Measurements from ENCODE around the gene KCNB1. TPM values are rescaled to one million over a fixed set of nuclear protein-coding genes. Genes with fewer than 3 reads are reported as not detected.

KCNB1 gene
- total RNA-seq, 1 experiment from 2014 or later: 0.68 TPM

GRCh38 chr20:49413677-49414076 is 68.8 kb downstream of the KCNB1 start:
- no CpG with 5 or more reads among the region's 4 CpGs for WGBS (ENCODE audit: extremely low coverage, insufficient read length, low lambda C conversion rate)
- H2AK5ac ChIP-seq (ENCODE audit: insufficient read length, low read length): no peak overlapping the region
- H2BK15ac ChIP-seq (ENCODE audit: low read depth, low read length): no peak overlapping the region
- no peak overlapping the region for H3T11ph ChIP-seq (ENCODE audit: low read length)
- no peak overlapping the region for H2BK120ac ChIP-seq (ENCODE audit: low read depth, low read length, poor library complexity, severe bottlenecking)
- Mint-ChIP-seq H3K9me3 (no peaks in the 10 kb centered on the region), H3K4me3 (no peak overlapping the region), H3K4me1 (peaks cover 0 to 3% of the 10 kb centered on the region in 2 experiments; a peak in 2 of 4 replicates), H3K27me3 (ENCODE audit: low read depth) (peaks cover 7% of the 10 kb centered on the region), H3K36me3 (ENCODE audit: insufficient read depth in 1 of 3, low read depth in 3 of 3) (no peaks in the 10 kb centered on the region), H3K27ac (no peak overlapping the region)
- no peak overlapping the region for H3K18ac ChIP-seq (ENCODE audit: insufficient read length, low read depth, low read length)
- no peak overlapping the region for H2AFZ ChIP-seq (ENCODE audit: low read length)
- no peak overlapping the region for H3K14ac ChIP-seq (ENCODE audit: insufficient read depth, low read length)
- no peak overlapping the region for H2BK12ac ChIP-seq (ENCODE audit: insufficient read length, low read depth, low read length)
- H3K79me2 ChIP-seq (ENCODE audit: insufficient read depth, low read length): no peaks in the 10 kb centered on the region
- TF ChIP-seq CTCF (conservative IDR thresholded peaks at IDR 0.05): no peak
- H3K9me3 ChIP-seq (ENCODE audit: control insufficient read depth, low read depth, low read length): no peaks in the 10 kb centered on the region
- H3K9ac ChIP-seq (ENCODE audit: extremely low read depth, insufficient read length, low read length): no peak overlapping the region
- H2BK20ac ChIP-seq (ENCODE audit: low read depth, low read length, poor library complexity, severe bottlenecking): no peak overlapping the region
- H3K23me2 ChIP-seq (ENCODE audit: insufficient read length, low read depth, low read length, poor library complexity, severe bottlenecking): no peaks in the 10 kb centered on the region
- H2BK5ac ChIP-seq (ENCODE audit: insufficient read length, low read length): no peak overlapping the region
- H3K4ac ChIP-seq (ENCODE audit: low read depth, low read length): no peak overlapping the region
- no peaks in the 10 kb centered on the region for H3K4me1 ChIP-seq (ENCODE audit: insufficient read depth, low read length)
- H4K20me1 ChIP-seq (ENCODE audit: control insufficient read depth, insufficient read depth, insufficient read length): no peaks in the 10 kb centered on the region
- no peak overlapping the region for H4K5ac ChIP-seq (ENCODE audit: insufficient read length, low read depth, low read length)
- H3K56ac ChIP-seq (ENCODE audit: insufficient read length, low read depth, low read length): no peak overlapping the region
- no peak overlapping the region for H3K4me2 ChIP-seq (ENCODE audit: insufficient read depth, insufficient read length, low read length)
- H4K8ac ChIP-seq (replicated peaks; ENCODE audit: insufficient read length, low read depth, low read length): no peak overlapping the region
- no peak overlapping the region for H3K23ac ChIP-seq (ENCODE audit: insufficient read length, low read depth, low read length)
- H3K27me3 ChIP-seq (ENCODE audit: insufficient read depth, low read length): no peaks in the 10 kb centered on the region
- H4K91ac ChIP-seq (ENCODE audit: insufficient read length, low read depth, low read length): no peak overlapping the region
- no peak overlapping the region for H3K27ac ChIP-seq (ENCODE audit: insufficient read length, low read depth, low read length)
- DNase-seq: no peak
- H3K79me1 ChIP-seq (ENCODE audit: insufficient read depth, low read depth, low read length, poor library complexity, severe bottlenecking): no peaks in the 10 kb centered on the region

All from H9 (cell line).